ENCODE data around the gene MNT.

Gene MNT

DNA sequence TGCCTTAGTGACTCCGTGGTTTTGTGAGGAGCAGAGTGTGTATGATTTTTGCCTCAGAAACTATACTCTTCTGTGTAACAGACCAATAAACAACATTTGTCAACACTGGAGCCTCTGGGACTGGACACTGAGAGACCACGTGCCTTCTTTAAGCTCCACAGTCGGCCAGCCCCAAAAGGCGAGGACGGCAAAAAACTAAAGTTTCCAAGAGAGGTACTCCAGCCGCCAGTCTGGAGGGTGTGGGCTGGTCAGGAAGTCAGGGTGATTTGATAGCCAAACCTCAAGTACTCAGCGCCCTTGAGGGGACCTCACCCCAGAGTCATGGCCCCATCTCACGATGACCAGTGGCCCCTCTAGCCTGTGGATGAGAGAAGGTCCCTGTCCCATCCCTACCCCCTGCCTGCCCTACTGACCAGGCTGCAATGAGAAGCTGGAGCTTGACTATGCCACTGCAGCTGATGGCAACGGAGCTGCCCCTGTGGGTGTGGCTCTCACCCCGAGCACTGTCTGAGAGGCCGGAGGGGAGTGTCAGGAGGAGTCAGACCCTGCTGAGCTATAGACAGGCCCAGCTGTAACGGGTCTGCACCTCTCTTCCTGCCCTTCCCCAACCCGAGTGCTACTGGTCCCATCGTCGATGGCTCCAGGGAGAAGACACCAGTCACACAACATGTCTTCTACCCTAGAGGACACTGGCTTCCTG, 19.8 kb downstream of the MNT start:
- no peak for DNase-seq (ENCODE audit: low read depth in 3 of 3)

DNA sequence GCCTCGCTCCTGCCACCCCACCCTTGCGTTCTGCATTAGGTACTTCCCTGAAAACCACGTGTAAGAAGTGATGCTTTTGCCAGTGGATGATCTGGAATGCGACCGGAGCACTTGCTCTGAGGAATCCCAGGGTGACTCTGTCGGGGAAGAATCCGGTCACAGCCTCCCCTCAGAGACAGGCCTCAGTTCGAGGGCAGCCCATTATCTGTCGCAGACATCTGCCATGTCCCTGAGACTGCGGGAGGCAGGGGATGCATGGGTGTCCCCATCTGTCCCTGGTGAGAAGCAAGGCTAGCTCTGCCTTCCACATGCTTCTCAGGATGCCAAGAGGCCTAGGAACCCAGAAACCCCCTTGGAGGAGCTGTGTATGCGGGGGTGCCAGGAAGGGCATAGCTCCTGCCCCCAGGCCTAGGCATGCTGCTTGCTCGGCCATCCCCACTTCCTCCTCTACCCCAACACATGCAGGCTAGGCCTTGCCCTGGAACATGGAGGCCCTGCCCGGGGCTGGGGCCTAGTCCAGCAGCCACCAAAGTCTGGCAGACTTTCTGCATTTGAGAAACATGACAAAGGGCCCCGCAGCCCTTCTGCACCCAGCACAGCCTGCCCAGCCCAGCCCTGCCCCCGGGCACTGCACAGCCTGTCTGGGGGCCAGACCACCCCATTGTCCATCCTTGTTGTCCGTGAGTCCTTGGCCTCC, 20.5 kb downstream of the MNT start:
- no peak for DNase-seq (ENCODE audit: low read depth in 3 of 3)

DNA sequence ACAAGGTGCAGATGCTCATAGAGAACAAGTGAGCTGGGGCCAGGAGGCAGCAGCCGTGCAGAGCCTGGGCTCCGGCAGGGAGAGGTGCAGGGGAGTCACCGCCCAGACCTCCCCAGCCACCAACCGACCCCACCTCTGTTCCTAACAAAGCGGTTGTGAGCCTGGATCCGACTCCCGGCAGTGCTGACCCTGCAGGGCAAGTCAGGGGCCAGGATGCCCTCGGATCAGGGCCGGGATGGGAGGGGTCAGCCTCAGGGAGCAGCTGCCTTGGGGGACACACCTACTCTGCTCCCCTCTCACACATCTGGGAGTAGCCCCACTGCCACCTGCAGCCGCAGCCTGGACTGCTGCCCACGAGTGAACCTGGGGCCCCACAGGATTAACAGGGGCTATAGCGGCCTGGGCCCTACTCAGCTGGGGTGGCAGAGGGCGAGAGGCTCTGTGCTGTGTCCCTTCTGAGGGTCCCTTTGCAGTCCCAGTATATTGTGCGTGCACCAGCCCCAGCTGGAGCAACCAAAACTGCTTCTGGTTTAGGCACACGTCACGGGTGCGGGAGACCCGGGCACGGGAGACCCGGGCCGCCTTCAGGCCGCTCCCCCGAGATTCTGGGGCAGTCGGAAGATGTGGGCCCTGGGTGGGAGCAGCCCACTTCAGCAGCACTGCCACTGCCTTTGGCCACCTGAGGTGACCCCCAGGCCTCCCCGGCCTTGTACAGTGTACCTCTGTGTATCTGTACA, 21.2 kb downstream of the MNT start:
- DNase-seq (ENCODE audit: low read depth in 3 of 3), result no peak

DNA sequence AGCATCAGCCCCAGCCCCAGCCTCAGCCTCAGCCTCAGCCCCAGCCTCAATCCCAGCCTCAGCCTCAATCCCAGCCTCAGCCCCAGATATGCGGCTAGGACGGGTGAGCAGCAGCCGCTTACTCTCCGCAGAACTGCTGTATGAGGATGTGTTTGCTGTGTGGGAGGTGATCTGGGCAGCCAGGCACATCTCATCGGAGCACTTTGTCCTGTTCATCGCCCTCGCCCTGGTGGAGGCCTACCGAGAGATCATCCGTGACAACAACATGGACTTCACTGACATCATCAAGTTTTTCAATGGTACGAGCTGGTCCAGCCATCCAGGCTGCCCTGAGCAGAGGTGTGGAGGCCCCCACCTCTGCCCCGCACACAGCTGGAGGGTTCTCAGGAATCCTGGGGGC, 22.0 kb downstream of the MNT start:
- no peak for DNase-seq (ENCODE audit: low read depth in 3 of 3)

DNA sequence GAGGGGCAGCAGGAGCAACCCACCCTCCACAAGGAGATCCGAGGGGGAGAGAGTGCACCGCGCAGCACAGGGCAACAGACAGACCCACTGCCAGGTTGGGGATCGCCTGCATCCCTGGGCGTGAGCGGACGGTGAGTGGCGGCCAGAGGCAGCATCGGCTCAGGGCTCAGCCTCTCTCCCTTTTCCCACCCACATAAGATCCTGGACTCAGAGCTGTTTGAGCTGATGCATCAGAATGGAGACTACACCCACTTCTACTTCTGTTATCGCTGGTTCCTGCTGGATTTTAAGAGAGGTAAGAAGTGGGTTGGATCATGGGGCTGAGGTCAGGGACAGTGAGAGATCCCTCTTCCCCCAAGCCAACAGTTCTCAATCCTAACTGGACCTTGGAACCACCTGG, 23.2 kb downstream of the MNT start:
- DNase-seq (ENCODE audit: low read depth in 3 of 3), result no peak

DNA sequence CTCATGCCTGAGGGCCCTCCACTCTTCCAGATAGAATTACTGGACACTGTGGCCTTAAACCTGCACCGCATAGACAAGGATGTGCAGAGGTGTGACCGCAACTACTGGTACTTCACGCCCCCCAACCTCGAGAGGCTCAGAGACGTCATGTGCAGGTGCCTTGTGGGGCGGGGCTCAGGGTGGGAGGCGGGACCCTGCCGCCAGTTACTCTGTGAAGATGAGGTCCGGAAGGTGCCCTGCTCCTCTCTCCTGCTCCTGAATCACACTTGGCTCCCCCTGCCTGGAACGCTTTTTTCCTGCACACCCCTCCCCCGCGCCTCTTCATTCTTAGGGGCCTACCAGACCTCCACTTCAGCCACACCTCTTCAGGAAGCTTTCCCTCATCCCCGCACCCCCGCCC, 24.8 kb downstream of the MNT start:
- no peak for DNase-seq (ENCODE audit: low read depth in 3 of 3)

DNA sequence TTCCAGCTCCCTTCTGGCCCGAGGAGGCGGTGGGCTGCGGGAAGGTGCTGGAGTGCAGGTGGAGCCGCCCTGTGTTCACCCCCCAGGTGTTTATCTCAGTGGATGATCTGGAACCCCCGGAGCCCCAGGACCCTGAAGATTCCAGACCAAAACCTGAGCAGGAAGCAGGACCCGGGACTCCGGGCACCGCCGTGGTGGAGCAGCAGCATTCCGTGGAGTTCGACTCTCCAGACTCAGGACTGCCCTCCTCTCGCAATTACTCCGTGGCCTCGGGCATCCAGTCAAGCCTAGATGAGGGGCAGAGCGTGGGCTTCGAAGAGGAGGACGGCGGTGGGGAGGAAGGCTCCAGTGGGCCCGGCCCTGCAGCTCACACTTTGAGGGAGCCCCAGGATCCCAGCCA, 25.5 kb downstream of the MNT start:
- no peak for DNase-seq (ENCODE audit: low read depth in 3 of 3)

DNA sequence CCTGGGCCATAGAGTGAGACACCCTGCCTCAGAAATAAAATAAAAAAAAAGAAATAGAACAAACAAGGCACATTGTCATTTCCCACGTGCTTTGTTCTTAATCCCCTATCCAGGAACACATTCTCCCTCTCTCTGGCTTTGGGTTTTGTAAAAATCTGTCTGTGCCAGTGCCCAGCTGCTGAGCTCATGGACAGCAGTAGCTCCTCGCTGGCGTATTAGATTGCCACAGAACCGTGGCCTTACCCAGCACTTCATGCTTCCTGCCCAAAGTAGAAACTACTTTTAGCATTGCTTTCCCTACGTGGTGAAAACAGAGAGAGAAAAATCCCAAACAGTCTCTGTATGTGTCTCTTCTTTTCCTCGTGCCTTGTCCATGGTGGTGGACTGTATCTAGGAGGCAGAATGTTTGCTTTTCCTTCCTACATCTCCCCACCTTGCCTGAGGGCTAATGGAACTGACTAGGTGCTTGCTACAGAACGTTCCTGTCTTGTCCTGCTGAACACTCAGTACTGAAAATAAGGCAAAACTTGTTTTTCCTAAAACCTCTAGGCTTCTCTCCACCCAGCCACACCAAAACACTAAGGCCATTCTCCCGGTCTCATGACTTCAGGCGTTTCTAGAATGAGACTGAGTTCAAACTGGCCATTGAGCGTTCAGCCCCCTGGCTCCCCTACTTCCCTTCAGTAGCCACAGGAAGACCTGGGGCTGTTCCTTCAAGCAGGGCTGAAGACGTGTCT, 26.1 kb downstream of the MNT start:
- DNase-seq (ENCODE audit: low read depth in 3 of 3), result no peak

DNA sequence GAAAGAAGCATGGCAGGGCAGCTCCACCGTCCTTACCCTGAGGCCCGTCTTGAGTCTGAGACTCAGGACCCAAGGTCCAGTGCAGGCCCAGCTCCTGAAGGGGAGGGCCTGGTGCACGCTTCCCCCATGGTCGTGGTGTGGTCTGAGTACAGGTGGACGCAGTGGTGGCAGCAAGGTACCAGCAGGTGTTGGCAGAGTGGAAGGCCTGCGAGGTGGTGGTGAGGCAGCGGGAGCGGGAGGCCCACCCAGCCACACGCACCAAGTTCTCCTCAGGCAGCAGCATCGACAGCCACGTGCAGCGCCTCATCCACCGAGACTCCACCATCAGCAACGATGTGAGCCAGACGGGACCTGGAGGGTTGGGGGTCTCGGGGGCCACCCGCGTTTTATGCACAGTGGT, 27.7 kb downstream of the MNT start:
- no peak for DNase-seq (ENCODE audit: low read depth in 3 of 3)

DNA sequence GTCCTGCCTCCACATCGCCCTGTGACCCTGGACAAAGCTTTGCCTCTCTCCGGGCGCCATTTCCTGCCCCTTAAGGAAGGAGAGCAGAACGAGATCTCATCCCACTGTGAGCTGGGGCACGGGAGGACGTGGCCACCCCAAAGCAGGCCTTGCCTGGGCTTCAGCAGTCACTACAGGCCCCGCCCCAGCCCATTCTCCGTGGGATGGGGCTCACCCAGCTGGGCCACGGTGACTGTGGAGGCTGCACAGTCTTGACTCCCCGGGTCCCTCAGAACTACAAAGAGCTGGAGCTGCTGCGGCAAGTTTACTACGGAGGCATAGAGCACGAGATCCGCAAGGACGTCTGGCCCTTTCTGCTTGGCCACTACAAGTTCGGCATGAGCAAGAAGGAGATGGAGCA, 28.2 kb downstream of the MNT start:
- no peak for DNase-seq (ENCODE audit: low read depth in 3 of 3)

DNA sequence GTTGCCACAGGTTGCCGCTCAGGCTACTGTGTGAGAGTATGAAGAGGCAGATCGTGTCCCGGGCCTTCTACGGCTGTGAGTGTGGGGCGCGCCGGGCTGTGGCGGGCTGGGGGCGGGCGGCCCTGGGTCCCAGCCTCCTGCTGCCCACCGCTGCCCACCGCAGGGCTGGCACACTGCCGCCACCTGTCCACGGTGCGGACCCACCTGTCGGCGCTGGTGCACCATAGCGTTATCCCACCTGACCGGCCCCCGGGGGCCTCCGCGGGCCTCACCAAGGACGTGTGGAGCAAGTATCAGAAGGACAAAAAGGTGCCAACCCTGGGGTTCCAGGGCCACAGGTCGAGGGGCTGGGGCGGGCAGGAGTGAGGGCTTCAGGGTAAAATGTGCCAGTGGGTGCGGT, 28.7 kb downstream of the MNT start:
- DNase-seq (ENCODE audit: low read depth in 3 of 3), result no peak

DNA sequence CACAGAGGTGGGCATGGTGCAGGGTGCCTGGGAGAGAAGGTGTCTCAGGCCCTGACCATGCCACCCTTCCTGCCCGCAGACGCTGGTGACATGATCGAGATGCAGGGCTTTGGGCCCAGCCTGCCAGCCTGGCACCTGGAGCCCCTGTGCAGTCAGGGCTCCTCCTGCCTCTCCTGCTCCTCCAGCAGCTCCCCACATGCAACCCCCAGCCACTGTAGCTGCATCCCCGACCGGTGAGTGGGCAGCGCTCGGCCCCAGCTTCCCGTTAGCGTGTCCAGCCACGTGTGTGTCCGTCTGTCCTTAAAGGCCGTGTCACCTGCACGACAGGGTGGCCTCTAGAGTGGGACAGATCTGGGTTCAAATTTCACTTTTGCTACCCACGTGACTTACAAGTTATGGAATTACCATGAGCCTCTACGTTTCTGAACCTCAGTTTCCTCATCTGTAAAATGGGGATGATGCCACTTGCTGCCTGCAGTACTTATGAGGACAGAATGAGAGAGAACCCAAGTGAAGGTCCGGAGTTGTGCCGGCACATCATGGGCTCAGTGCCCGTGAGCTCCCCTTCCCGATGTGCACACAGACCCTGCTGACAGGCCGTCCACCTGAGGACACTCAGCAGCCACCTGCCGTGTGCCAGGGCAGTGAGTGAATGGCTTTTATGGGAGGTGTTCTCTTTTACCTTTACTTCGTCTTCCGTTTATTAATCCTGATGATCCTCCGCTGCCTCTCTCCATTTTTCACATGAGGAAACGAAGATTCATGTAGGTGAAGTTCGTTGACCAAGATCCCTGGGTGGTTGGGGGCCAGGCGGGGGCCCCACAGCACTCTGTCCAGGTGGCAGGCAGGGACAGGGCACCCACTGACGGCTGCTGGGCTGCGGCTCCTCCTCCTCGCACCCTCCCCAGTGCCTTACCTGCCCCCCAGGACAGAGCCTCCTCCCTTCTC, 29.4 kb downstream of the MNT start:
- no peak for DNase-seq (ENCODE audit: low read depth in 3 of 3)

DNA sequence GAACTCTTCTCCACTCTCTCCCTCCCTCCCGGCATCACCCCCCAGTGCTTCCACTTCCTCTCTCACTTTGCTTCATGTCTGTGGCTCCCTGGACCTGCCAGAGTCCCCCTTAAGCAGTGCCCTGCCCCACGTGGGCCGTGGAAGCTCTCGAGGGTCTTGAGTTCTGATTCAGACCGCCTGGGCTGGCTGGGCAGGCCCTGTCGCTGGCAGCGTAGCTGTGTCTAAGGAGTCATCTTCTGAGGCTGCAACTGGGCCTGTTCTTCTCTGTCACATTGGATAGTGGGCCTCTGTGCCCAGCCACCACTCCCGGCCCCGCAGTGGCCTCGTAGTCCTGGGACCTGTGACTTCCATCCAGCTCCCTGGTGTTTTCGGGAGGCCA, 30.7 kb downstream of the MNT start:
- DNase-seq (ENCODE audit: low read depth in 3 of 3), result no peak

DNA sequence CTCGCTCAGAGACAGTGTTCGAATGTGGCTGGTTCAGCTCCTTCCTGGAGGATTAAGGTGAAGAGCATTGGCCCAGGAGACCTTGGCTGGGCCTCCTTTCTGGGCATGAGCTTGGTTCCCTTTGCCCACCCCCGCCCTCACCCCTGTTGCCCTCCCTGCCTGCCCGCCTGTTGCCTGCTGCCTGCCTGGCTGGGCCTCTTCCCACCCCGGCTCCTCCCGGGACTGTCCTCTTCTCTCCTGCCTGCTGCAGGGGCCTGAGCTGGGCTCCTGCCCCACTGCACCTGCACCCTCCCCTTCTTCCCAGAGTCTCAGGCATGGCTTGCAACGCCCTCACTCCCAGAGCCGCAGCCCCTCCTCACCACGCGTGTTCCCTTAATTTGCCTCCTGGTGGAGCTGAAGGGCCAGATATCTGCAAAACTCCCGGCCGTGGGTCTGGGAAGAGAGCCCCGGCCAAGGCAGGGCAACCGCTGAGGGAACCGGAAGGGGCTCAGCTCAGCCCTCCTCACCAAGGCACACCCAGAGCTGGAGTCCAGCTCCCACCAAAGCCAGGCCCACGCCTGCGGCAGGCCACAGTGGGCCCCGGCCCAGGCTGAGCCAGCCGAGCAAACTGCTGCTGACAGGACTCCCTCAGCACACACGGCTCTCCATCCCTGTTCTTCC, 31.2 kb downstream of the MNT start:
- DNase-seq (ENCODE audit: low read depth in 3 of 3), result no peak

DNA sequence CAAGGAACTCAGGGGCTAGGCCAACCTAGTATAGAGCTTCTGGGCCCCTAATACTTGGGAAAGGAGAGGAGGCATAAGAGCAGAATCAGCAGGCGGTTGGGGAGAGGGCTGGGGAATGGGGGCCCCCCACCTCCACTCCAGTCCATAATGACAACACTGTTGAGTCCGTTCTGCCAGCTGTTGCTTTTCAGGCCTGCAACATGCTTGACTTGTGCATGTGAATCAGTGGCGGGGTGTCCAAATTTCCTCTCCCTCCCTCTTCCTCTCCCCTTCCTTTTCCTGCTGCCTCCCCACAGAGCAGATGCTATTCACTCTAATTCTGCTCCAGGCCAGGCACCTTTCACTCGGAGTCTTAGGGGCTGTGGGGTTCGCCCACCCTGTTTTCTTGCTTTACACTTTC, 31.8 kb downstream of the MNT start:
- DNase-seq (ENCODE audit: low read depth in 3 of 3), result no peak

DNA sequence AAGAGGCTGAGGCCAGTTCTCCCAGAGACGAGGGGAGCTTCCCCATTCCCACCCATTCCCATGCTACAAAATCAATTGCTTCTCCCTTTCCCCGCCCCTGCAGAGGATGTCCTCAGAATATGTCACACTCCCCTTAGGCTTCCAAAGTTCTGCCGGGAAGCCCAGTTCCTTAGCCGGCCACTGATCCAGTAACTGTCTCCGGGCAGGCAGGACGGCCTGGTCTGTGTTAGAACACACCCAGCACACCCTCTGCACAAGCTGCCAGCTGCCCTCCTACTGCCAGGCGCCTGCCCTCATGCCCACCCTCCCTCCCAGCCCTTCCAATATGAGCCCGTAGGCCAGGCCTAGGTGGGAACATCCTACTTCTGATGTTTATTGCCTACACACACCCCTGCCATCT, 32.5 kb downstream of the MNT start:
- no peak for DNase-seq (ENCODE audit: low read depth in 3 of 3)

DNA sequence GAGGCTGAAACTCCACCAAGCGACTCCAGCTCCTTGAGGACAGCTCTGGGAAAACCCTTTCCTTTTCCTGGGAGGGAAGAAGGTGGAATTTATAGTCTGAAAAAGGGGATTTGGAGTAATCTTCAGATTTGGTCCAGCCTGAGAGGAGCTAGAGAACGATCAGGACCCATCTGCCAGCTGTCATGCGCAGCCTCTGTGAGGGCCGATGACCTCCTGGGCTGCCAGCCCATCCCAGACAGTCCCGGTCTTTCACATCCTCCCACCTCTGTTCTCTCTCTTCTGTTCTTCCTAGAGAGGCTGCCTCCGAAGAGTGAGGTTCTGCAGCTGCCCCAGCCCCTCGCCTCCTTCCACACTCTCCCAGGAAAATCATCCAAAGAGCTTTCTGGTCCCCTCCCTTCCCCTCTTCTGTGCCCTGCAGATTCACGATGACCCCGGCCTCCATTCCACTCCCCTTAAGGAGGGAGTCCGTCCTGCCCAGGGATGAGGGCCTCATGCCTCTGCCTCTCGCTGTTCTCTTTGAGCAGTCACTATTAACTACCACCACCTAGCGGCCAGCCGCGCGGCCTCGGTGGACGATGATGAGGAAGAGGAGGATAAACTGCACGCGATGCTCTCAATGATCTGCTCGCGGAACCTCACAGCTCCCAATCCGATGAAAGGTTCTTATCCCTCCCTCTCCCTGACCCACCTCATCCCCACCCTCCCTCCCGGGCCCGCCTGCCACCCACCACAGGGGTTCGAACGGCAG, 33.9 kb downstream of the MNT start:
- DNase-seq (ENCODE audit: low read depth in 3 of 3), result no peak

DNA sequence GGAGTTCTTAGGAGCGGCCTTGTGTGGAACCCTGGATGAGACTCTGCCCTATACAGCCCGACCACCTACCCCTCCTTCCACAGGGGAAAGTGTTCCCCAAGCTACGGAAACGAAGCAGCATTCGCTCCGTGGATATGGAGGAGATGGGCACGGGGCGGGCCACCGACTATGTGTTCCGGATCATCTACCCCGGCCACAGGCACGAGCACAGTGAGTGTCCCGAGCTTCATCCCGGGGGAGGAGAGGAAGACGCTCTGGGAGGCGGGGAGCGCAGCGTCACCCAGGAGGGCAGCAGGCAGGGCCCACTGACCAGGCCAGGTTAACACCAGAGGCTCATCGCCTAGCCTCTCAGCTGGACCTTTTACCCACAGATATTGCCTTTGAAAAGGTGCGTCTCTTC, 35.7 kb downstream of the MNT start:
- DNase-seq (ENCODE audit: low read depth in 3 of 3), result no peak

DNA sequence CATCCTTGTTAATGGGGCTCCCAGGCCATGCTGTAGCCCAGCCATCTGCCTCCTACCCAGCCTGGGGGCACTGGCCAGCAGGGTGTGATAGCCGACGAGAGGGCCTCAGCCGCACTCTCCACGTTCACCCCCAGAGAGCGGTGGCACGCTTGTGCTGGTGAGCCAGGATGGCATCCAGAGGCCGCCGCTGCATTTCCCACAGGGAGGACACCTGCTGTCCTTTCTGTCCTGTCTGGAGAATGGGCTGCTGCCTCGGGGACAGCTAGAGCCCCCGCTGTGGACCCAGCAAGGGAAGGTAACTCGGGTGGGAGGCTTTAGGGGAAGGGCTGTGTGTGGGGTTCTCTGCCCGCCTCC, 36.1 kb downstream of the MNT start:
- no peak for DNase-seq (ENCODE audit: low read depth in 3 of 3)

All from stimulated activated CD4-positive, alpha-beta T cell treated with anti-CD3 and anti-CD28 coated beads, TNF-alpha, amount 100 ng/mL, for 48 hours (primary cell).